Muscle of leg (tissue), 11 donors: Measurements from ENCODE around the gene DYNLT5. TPM values are rescaled to one million over a fixed set of nuclear protein-coding genes. Genes with fewer than 3 reads are reported as not detected.
"Not testable (repeated sequence)": the region's sequence is repeated elsewhere in the genome, so short reads cannot be mapped to it uniquely, and the experiment has no call there.

ENCODE experiments used
- DNase-seq: peaks from one replicate; pipeline ENCODE4 v3.0.0; 2013
- H3K27ac ChIP-seq: one replicate; pipeline ENCODE4 v1.5.1; 2013; ENCODE audit warnings: mild to moderate bottlenecking, low read length, control low read depth
- H3K27me3 ChIP-seq: one replicate; pipeline ENCODE4 v1.6.1; 2013; ENCODE audit warnings: low read length; ENCODE audit not compliant: control insufficient read depth, insufficient read depth
- H3K36me3 ChIP-seq: one replicate; pipeline ENCODE4 v1.6.1; 2013; ENCODE audit warnings: low read length; ENCODE audit not compliant: control insufficient read depth, insufficient read depth
- H3K4me1 ChIP-seq: one replicate; pipeline ENCODE4 v1.6.1; 2013; ENCODE audit warnings: low read length; ENCODE audit not compliant: control insufficient read depth, insufficient read depth
- H3K4me3 ChIP-seq: one replicate; pipeline ENCODE4 v1.5.1; 2013; ENCODE audit warnings: low read length, control low read depth
- H3K9me3 ChIP-seq: replicated peaks from 2 replicates; pipeline ENCODE4 v1.6.1; 2013; ENCODE audit warnings: low read depth, low read length; ENCODE audit not compliant: control insufficient read depth
- WGBS: methylation state at CpG from one replicate; pipeline ENCODE4 v1.1.5; 2013; ENCODE audit warnings: missing lambda C conversion rate; ENCODE audit not compliant: insufficient coverage; 5-methylcytosine and 5-hydroxymethylcytosine counted together
- polyA plus RNA-seq, 8 donors: library from polyadenylated mRNA; unstranded; fragments of 120-200 nt; gene quantifications; one replicate each; pipeline versions ENCODE4 v1.2.1 to v1.2.3, GENCODE V29; 2013; ENCODE audit warnings: inconsistent platforms in 1 of 8, low replicate concordance in 1 of 8; ENCODE audit not compliant: insufficient read length in 8 of 8, insufficient read depth in 1 of 8
- total RNA-seq: library from RNA; stranded (reverse); fragments of 120-200 nt; gene quantifications from one replicate; pipeline ENCODE4 v1.2.4, GENCODE V29; 2013

DYNLT5 gene
- total and polyA plus RNA-seq, 9 donors, result 2.0 to 6.5 (median 3.9) TPM

- WGBS, result 100% methylated on average over 1 of the region's 2 CpGs
- DNase-seq, result no peak
- no peaks in the 10 kb centered on the region for H3K36me3 ChIP-seq
Observed at GRCh38 chr1:66779475-66780078, 27.3 kb downstream of the DYNLT5 start.

DNA sequence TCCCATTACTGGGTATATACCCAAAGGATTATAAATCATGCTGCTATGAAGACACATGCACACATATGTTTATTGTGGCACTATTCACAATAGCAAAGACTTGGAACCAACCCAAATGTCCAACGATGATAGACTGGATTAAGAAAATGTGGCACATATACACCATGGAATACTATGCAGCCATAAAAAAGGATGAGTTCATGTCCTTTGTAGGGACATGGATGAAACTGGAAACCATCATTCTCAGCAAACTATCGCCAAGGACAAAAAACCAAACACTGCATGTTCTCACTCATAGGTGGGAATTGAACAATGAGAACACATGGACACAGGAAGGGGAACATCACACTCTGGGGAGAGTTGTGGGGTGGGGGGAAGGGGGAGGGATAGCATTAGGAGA, 33.5 kb downstream of the DYNLT5 start:
- not testable (repeated sequence) for H3K4me3 ChIP-seq, H3K4me1 ChIP-seq, H3K27me3 ChIP-seq, H3K9me3 ChIP-seq, H3K27ac ChIP-seq, DNase-seq, H3K36me3 ChIP-seq
- WGBS, result no CpG with 5 or more reads among the region's 2 CpGs

More at GRCh38 chr1:66779475-66780078, 27.3 kb downstream of the DYNLT5 start:
- Histone ChIP-seq H3K4me3 (no peak overlapping the region), H3K27ac (no peak overlapping the region), H3K9me3 (no peaks in the 10 kb centered on the region), H3K27me3 (no peaks in the 10 kb centered on the region), H3K4me1 (no peaks in the 10 kb centered on the region)

DNA sequence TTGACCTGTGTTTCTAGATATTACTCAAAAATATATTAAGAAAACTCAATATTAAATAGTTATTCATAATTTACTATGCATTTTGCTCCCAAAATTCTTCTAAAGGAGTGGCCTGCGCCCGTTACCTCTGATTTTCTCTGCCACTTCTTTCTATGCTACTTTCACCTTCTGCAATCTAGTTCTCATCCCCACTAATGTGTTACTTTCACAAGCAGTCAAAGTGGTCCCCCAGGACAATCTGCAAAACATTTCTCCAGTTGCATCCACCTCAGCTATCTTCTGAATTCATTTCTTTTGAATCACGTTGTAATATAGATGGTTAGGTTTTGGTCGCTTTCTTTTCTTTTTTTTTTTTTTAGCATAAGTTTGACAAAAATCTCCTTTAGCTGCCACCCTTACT, 35.4 kb downstream of the DYNLT5 start:
- no peak for DNase-seq
- no peaks in the 10 kb centered on the region for H3K36me3 ChIP-seq
- WGBS, result 100% methylated on average over 2 of the region's 4 CpGs

DNA sequence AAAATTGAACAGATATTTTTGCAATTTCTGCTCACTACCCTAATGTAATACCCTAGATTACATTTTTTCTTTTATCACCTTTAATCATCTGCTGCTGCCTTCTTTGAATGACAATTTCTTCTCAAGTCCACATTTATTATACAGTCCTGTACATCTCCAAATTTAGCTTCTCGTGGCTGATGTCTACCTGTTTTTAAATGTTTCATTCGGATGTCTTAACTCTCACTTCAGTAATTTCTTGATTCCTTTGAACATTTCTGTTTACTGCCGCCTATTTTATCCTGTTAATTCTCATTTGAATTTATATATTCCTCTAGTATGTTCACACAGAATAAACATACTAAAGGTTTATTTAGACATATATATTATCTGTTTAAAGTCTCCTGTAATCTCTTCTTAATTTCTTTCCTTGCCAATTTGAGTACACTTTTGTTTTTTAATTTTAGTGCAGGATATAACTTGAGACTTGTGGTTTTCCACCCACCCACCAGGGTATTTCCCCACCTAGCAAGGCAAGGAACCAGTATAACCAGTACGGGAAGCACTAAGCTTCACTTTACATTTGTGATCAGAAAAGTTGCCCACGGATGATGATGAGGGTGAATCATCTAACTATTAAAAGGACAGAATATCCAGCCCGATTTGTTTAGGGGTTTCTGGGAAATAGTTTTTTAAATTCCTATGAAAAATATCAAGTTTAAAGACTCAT, 36.1 kb downstream of the DYNLT5 start:
- H3K9me3 ChIP-seq, result no peaks in the 10 kb centered on the region
- no peak for DNase-seq
- no peaks in the 10 kb centered on the region for H3K27me3 ChIP-seq
- no peak overlapping the region for H3K27ac ChIP-seq
- no peaks in the 10 kb centered on the region for H3K4me1 ChIP-seq
- no peaks in the 10 kb centered on the region for H3K36me3 ChIP-seq
- 100% methylated on average over 1 of the region's 6 CpGs for WGBS
- H3K4me3 ChIP-seq, result no peak overlapping the region

More for the DNA sequence above, 35.4 kb downstream of the DYNLT5 start:
- Histone ChIP-seq H3K9me3 (no peaks in the 10 kb centered on the region), H3K4me1 (no peaks in the 10 kb centered on the region), H3K27me3 (no peaks in the 10 kb centered on the region), H3K27ac (no peak overlapping the region), H3K4me3 (no peak overlapping the region)

- Histone ChIP-seq H3K27ac (no peak overlapping the region), H3K27me3 (no peaks in the 10 kb centered on the region), H3K36me3 (no peaks in the 10 kb centered on the region), H3K4me1 (no peaks in the 10 kb centered on the region), H3K9me3 (peaks cover 2% of the 10 kb centered on the region), H3K4me3 (no peak overlapping the region)
- no CpG with 5 or more reads among the region's 5 CpGs for WGBS
- no peak for DNase-seq
Observed at GRCh38 chr1:66791621-66792610, 39.7 kb downstream of the DYNLT5 start.

GRCh38 chr1:66795839-66796238, 43.6 kb downstream of the DYNLT5 start:
- H3K4me1 ChIP-seq, DNase-seq, H3K36me3 ChIP-seq, H3K27me3 ChIP-seq, H3K9me3 ChIP-seq, H3K27ac ChIP-seq, H3K4me3 ChIP-seq: not testable (repeated sequence)
- no CpG with 5 or more reads among the region's 2 CpGs for WGBS

DNA sequence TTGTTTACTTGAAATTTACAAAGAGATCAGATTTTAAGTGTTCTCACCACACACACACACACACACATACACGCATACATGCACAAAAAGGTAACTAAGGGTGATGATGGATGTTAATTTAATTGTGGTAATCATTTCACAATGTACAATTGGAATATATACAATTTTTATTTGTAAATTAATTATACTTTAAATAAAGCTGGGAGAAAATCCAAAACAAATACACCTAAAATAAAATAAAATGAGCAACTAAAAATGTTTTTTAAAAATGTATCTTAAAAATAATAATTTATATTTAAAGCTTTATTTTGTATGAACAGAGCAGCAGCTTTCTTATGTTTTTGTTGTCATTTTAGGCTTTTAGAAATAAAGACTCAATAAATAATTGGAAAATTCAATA, 57.0 kb downstream of the DYNLT5 start:
- no CpG with 5 or more reads among the region's 1 CpG for WGBS

GRCh38 chr1:66809736-66810326, 57.6 kb downstream of the DYNLT5 start:
- no peak overlapping the region for H3K4me3 ChIP-seq
- no peaks in the 10 kb centered on the region for H3K4me1 ChIP-seq
- WGBS, result no CpG with 5 or more reads among the region's 1 CpG
- DNase-seq, result no peak
- no peaks in the 10 kb centered on the region for H3K27me3 ChIP-seq
- no peak overlapping the region for H3K27ac ChIP-seq
- H3K9me3 ChIP-seq, result no peaks in the 10 kb centered on the region
- H3K36me3 ChIP-seq, result no peaks in the 10 kb centered on the region

More for the DNA sequence above, 57.0 kb downstream of the DYNLT5 start:
- no peak for DNase-seq
- no peaks in the 10 kb centered on the region for H3K4me1 ChIP-seq
- no peaks in the 10 kb centered on the region for H3K27me3 ChIP-seq
- H3K36me3 ChIP-seq, result no peaks in the 10 kb centered on the region
- H3K4me3 ChIP-seq, result no peak overlapping the region
- H3K9me3 ChIP-seq, result no peaks in the 10 kb centered on the region
- H3K27ac ChIP-seq, result no peak overlapping the region

DNA sequence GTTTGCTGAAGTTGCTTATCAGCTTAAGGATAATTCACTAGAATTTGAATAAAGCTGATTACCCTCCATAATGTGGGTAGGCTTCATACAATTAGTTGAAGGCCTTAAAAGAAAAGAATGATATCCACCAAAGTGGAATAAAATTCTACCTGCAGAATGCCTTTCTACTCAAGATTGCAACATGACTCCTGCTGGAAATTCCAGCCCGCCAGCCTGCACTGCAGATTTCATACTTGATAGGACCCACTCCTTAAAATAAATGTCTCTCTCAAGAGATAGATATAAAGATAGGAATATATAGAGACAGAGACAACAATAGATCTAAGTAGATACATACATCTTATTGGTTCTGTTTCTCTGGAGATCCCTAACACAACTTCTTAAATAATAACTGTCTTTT, 72.5 kb downstream of the DYNLT5 start:
- H3K27ac ChIP-seq, result no peak overlapping the region
- no peak for DNase-seq
- no CpG with 5 or more reads among the region's 1 CpG for WGBS

More for the DNA sequence above, 72.5 kb downstream of the DYNLT5 start:
- no peaks in the 10 kb centered on the region for H3K27me3 ChIP-seq
- no peaks in the 10 kb centered on the region for H3K9me3 ChIP-seq
- H3K4me3 ChIP-seq, result no peak overlapping the region
- H3K36me3 ChIP-seq, result no peaks in the 10 kb centered on the region
- no peaks in the 10 kb centered on the region for H3K4me1 ChIP-seq
